GM18519 (cell line): ENCODE measurements around the gene BMPR1A.

ENCODE experiments used
- ATAC-seq: cut with Tn5 transposase; IDR thresholded peaks from one replicate; pipeline ENCODE4 v1.9.1; 2021; ENCODE audit warnings: mild to moderate bottlenecking, moderate library complexity; ENCODE audit not compliant: unreplicated experiment, low FRiP score

The BMPR1A gene

DNA sequence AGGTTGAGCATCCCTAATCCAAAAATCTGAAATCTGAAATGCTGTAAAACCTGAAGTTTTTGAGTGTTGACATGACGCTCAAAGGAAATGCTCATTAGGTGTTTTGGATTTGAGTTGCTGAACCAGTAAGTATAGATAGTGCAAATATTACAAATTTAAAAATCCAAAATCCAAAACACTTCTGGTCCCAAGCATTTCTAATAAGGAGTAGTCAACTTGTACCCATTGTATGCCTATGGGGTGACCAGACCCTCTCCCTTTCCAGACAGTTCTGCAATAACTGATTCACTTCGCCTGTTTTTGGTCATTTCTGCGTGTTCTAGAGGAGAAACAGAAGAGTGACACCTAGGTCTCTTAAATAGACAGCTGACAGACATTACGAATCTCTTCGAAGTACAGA, 110.7 kb downstream of the BMPR1A start:
- ATAC-seq = no peak

DNA sequence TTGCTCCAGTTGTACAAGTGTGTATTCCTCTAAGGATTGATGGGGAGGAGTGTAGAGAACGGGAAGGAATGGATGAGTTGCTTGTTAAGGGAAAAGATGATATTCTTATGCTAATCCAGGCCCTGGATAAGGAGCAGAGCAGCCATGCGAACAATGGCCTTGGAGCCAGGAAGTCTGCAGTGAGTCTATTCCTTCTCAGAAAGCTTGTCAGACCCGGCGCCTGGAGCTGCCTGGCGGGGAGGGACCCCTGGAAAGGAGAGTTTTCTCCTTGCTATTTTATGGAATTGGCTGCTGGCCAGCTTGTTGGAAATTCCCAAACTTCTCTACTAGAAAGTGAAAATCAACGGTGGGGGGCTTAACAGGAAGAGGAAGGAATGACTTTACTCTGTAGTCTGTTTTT, 111.9 kb downstream of the BMPR1A start:
- no peak for ATAC-seq

DNA sequence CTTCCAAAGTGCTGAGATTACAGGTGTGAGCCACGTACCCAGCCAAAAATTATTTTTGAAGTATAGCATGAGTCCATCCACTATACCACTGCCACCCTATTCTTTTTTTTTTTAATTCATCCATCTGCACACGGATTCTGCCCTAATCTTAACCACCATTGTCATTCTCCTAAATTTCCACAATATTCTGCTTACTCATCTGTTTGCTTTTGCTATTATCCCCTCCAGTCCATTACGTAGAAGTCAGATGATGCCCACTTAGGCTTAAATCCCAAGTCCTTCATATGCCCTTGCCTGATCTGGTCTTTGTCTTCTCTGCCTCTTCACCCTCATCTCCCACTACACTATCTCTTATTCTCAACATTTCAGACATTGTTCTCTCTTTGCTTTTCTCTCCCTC, 114.3 kb downstream of the BMPR1A start:
- no peak for ATAC-seq

DNA sequence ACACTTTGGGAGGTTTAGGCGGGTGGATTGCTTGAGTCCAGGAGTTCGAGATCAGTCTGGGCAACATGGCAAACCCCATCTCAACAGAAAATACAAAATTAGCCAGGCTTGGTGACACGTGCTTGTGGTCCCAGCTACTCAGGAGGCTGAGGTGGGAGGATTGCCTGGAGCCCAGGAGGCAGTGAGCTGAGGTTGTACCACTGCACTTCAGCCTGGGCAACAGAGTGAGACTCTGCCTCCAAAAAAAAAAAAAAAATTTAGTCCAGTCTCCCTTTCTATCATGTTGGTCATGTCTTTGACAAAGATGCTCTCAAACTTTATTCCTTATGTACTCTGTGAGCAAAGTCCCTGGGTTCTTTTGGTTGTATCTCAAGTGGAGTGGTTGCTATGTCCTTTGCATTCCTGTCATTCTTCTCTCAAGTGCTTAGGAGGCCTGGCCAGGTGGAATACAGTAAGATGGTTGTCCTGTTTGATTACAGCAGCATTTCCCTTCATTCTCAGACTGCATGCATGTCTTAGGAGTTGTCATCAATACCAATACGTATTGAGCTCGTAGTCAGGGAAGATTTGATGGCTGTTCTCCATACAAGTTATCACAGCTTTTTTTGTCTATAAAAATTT, 115.3 kb downstream of the BMPR1A start:
- ATAC-seq = no peak

DNA sequence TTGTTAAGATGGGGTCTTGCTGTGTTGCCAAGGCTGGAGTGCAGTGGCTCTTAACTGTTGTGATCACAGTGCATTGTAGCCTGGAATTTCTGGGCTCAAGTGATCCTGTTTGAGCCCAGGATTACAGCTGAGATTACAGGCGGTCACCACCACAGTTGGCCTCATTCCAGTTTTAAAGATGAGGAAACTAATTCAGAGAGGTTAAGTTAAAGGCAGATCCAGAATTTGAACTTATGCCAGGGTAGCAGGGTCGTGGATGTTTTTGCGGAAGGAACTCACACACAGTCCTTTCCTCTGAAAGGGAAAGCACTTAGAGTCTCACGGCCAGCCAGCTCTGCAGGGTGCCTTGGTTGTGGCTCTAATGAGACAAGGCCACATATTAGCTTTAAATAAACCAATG, 116.3 kb downstream of the BMPR1A start:
- ATAC-seq = no peak

DNA sequence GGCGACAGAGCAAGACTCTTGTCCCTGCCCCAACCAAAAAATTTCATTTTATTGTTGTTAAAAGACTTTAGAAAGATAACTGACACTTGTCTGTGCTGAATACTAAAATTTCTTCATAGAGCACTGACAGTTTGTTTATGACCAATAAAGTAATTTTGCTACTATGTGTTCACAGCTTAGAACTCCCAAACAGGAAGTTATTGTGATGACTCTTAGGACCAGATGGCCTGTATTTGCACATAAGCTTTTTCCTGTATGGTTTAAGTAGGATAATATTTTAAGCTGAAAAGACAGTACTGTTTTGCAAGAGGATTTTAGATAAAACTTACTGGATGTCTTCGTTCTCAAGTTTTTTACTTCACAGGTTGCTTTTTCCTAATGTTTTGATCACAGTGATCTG, 120.3 kb downstream of the BMPR1A start:
- ATAC-seq = no peak

DNA sequence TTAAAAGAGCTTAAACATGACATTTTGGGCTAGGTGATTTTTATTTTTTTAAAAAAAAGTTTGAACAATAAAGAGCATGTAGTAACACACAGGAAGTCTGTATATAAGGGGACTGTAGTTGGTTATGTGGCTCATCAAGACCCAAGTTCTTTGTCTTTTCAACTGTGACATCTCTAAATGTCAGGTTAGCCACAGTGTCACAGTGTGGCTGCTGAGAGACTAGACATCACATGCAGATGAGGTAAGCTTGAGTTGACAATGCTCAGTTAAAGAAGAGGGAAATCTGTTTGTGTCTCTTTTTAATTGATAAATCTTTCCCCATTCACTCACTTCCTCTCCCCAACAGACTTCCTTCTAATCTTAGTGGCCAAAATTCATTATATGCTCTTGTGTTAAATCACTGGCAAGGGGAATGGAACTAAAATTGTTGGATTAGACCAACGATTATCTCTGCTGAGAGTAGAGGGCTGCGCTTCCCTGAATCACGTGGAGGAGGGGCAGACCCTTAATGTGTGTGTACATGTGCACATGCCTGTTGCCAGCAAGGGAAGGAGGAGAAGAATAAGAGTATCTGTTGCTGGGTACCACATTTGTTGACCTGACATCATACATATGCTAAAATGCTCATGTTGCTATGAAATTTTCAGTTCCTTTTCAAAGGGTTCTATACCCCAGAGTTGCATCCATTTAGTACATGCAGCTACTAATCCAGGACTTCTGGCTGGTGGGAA, 122.7 kb downstream of the BMPR1A start:
- ATAC-seq = no peak

DNA sequence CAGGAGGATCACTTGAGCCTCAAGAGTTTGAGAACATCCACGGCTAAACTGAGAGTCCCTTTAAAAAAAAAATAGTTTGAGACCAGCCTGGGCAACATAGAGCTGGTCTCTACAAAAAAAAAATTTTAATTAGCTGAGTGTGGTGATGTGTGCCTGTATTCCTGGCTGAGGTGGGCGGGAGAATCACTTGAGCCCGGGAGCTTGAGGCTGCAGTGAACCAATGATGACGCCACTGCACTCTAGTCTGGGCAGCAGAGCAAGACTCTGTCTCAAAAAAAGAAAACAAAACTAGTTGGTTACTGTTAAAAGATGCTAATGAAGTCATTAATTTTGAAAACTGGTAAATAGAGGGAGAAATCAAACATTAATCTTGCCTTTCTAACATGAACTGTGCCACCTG, 124.6 kb downstream of the BMPR1A start:
- no peak for ATAC-seq

DNA sequence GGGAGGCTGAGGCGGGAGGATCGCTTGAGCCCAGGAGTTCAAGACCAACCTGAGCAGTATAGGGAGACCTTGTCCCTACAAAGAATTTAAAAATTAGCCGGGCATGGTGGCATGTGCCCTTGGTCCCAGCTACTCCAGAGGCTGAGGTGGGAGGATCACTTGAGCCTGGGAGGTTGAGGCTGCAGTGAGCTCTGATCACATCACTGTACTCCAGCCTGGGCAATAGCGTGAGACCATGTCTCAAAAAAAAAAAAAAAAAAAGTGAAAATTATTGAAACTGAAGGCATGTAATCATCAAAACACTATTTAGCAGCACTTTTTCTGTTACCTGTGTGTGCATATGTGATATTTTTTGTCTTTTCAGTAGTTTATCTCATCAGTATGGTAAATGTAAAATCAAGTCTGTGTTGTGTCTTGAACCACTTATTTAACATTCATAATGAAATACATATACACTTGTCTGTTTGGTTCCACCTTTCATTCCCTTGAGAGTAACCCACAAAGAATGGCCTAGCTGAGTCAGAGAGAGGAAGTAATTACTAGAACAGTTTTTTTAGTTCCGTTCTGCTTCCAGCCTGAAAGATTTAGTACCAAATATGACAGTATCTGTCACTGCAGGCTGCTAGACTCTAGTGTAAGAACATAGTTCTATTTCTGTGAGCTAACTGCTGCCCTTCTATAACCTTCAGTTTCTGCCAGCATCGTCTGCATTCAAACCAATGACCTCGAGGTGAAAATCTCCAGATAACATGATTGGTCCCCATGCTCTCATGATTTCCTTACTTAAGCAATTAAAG, 132.4 kb downstream of the BMPR1A start:
- ATAC-seq = peak; percentile 98

DNA sequence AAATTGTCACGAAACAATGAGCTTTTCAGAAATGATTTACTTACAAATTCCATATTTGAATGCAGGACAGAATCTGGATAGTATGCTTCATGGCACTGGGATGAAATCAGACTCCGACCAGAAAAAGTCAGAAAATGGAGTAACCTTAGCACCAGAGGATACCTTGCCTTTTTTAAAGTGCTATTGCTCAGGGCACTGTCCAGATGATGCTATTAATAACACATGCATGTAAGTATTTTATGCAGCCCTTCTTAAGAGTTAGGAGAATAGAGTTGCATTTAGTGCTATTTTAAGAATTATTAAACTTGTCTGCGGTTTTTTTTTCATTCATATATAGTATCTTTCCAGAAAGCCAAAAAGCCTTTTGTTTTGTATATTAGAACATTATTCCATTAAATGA, 133.6 kb downstream of the BMPR1A start:
- ATAC-seq = no peak

DNA sequence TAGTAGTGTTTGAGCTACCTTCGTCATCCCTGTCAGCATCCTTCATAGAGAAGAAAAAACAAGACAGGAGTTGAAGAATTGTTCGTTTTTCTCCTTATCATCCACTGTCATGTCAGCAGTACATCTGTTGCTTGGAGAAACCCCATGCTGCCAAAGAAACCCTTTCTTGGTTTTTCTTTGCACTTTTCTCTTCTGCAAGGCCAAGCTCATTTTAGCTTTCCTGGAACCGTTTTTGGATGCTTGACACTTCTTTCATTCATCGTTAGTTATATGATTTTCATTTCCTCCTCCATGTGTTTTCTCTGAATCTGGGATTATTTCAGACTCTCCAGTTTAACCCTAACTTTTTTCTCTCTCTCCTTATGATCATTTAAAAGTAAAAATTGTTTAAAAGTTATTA, 142.1 kb downstream of the BMPR1A start:
- ATAC-seq = no peak

DNA sequence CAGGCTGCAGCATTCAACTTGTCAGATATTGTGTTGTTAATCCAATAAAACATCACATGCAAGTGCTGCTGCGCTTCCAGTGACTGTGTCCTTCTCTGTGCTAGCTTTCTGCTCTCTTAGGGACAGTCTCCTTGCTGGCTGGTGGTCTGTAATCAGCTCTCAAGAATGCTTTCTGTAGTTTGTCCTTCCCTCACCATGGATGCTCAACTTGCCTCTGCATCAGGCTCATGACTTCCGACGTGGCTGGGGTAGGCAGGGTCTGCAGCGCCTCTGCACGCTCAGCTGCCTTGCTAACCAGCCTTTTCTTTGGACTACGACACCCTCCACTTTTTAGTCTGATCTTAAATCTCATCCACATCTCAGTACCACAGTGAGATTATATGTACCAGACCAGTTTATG, 142.7 kb downstream of the BMPR1A start:
- no peak for ATAC-seq

DNA sequence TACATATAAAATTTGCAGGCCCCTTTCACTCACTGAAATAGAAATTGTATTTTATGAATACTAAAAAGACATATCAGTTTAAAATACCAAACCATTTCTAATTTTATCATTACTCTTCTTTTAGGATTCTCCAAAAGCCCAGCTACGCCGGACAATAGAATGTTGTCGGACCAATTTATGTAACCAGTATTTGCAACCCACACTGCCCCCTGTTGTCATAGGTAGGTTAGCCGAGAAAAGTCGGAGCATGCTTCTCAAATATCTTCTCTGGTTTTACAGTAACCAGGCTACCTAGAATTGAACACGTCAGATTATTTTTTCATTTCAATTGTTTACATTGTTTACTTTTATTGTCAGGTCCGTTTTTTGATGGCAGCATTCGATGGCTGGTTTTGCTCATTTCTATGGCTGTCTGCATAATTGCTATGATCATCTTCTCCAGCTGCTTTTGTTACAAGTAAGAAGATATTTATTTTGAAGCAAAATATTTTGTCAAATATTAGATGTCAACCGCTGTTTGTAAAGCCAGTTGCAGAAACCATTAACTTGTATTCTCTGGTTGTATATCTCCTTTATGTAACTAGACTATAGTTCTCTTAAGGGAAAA, 143.4 kb downstream of the BMPR1A start:
- ATAC-seq = no peak

DNA sequence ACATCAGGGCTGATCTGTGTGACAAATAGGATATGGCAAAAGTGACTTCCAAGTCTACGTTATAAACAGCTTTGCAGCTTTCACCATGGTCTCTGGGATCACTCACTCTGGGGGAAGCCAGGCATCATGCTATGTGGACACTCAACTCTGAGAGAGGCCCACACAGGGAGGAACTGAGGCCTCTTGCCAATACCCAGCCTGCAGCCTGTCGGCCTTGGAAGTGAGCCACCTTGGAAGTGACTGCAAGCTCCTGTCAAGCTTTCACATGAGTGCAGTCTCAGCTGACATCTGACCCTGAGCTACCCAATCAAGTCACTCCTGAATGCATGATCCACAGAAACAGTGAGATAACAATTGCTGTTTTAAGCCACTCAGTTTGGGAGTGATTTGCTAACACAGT, 144.5 kb downstream of the BMPR1A start:
- ATAC-seq = no peak

DNA sequence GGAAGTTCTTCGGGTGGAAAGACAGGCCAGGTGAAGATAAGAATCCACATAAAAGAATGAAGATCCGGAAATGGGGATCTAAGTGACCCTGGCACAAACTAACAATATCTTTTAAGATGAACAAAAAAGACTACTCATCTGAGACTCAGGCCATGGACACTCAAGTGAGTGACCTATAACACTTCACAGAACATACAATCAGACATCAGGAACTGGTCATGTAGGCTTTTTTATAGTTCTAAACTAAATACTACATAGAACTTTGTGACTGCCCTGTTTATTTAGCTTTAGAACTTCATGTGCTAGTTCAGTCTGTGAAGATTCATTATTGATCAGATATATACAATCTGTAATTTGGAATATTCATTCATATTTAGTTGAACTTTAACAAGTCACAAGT, 148.2 kb downstream of the BMPR1A start:
- no peak for ATAC-seq

DNA sequence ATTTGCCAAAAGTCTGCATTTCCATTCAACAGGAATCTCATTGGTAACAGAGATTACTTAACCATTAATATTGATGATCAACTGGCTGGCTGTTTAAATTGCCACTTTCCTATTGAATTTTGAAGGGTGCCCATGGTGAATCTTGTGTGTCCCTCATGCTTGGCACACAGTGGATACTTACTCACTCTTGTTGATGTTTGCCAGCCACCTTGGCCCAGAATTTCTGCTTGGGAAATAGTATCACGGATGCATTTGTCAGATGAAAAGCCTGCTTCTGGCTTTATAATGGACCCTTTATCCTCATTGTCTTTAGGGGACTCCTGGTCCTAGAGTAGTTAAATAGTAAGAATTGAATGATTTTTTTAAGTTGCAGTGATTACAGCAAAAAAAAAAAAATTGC, 149.0 kb downstream of the BMPR1A start:
- ATAC-seq = no peak

DNA sequence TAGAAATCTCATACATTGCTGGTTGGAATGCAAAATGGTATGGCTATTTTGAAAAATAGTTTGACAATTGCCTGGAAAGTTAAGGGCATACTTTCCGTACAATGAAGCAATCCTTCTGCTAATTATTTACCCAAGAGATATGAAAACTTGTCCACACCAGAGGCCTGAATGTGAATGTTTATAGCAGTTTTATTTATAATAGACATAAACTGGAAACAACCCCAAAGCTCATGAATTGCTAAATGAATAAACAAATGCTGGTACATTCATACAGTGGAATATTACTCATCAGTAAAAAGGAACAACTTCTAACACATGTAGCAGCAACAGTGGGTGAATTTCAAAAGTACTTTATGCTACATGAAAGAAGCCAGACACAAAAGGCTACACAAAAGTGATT, 158.3 kb downstream of the BMPR1A start:
- no peak for ATAC-seq

DNA sequence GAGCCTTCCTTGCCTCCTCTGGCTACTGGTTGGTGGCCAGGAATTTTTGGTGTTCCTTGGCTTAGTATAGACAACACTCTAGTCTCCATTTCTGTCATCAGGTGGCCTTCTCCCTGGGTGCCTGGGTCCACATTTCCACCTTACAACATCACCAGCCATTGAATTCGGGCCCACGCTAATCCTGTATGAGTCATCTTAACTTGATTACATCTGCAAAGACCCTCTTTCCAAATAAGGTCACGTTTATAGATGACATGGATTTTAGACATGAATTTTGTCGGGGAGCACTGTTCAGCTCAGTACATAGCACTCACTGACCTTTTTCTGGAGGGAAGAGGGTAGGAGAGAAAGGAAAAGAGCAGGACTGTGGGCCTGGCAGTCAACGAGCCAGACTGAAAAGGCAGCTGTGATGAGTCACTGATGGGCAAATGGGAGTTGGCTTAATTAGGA, 161.6 kb downstream of the BMPR1A start:
- ATAC-seq = no peak

DNA sequence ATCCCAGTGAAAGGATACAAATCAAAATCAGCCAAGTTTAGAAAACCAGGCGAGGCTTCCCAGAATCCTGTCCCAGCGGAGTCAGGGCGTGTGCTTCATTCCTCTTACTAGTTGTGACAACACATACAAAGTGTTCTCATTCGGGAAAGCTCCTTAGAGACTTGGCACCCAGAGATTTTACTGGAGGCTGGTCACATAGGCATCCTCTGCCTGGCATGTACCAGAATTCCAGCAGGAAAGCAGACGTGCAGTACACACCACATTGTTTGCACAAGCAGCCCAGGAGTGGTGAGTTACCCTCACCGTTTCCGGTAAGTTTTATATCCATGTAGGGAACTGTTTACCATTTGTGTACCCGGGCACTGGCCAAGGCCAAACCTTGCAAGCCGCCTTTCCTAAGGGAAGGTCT, 166.1 kb downstream of the BMPR1A start:
- ATAC-seq = no peak

DNA sequence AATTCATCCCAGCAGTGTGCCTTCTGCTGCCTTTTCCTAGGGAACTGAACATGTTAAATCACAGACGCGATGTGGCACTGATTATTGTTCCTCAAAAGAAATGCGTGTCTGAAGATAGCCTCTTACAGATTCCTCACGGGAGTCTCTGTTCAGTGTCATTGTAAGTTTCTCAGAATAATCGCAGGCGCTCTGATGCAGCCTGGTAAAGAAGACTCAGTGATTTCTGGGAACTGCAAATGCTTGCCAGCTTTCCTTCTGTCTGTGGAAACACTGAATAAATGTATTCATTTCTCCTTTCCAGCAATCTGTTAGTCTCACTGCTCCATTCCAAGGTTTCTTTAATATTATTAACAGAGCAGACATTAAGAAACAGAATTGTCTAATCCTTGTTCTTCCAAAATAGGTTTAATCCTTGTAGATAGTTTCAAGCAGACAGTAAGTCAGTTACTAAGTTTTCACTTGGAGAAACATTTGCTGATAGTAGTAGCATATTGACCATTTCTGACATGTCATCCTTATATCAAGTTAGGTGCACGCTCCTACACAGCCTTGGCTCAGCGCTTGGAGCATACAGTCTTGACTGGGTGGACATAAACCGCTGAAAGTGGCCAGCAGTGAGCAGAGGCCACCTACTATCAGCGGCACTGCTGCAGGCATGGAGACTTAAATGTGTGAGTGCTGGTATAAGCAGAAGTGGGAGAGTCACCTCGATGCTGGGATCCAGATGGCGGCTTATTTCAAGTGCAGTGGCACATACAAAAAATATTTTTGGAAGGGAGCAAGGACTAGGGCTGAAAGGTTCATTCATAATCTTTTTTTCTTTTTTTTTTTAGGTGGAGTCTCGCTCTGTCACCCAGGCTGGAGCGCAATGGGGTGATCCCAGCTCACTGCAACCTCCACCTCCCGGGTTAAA, 173.3 kb downstream of the BMPR1A start:
- ATAC-seq = no peak
